NCI-H1417 (cell line): ENCODE data around the gene BRCA1.
A peak's percentile ranks its signal among the peaks of the same experiment; 100 is the strongest.
"Not testable (repeated sequence)": the region's sequence is repeated elsewhere in the genome, so short reads cannot be mapped to it uniquely, and the experiment has no call there.

Source experiments
- DNase-seq, 3 experiments: peaks; one replicate each; lab custom pipeline; 2025; lab: John Stamatoyannopoulos, UW

The BRCA1 gene

DNA sequence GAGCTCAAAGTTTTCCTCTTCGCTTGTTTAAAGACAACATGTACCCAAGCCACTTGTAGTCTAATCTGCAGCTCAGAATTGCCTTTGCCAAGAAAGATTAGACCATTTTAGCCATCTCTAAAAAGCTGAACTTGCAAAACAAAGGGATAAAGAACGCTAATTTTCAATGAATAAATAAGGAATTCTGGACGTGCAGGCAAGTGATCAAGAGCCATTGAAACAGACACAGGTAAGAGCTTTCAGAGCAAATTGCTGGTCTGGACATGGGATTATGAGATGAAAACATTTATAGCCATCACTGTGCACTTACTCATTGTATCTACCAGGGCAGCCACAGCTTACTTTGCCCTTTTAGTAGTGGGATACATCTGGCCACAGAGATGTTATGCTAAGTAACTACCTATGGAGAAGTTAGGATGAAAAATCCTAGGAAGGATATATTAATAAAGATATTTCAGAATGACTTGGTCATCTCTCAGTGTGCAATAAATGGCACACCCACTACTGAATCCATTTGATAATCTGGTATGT, 55.7 kb downstream of the BRCA1 start:
- no peak for DNase-seq

DNA sequence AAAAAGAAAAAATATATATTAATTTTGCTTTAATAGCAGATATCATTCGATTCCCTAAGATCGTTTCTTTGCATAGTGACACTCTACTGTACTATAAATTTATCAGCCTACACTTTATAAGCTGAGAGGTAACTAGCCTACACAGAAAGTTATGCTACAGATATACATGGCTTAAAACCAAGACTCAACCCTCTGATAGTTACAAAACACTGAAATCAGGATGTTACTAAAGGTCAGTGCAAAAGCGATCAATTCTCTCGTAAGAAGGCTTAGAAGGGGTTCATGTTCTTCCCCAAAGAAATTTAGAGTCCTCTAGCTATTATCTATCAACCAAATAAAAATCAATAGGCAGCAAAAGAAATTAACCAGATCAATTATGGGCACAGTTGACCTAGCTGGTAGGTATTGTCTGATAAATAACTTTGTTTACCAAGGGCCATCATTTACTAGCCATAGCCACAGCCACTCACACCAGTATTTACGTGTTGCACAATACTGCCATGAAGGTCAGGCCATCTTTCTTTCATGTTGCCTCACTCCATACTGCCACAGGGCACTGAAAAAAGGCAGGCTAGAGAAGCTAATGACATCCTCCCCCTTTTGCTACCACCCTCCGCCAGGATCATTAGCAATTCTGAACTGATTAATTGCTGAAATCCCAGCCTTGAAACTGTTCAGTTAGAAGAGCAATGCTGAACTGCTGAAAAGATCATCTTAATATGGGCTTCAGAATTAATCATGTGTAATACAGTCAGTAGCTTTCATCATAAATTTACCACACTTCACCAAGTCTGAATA, 56.4 kb downstream of the BRCA1 start:
- DNase-seq, result no peak

DNA sequence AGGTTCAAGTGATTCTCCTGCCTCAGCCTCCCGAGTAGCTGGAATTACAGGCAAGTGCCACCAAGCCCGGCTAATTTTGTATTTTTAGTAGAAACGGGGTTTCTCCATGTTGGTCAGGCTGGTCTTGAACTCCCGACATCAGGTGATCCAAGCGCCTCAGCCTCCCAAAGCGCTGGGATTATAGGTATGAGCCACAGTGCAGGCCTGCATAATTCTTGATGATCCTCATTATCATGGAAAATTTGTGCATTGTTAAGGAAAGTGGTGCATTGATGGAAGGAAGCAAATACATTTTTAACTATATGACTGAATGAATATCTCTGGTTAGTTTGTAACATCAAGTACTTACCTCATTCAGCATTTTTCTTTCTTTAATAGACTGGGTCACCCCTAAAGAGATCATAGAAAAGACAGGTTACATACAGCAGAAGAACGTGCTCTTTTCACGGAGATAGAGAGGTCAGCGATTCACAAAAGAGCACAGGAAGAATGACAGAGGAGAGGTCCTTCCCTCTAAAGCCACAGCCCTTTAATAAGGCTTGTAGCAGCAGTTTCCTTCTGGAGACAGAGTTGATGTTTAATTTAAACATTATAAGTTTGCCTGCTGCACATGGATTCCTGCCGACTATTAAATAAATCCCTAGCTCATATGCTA, 62.1 kb downstream of the BRCA1 start:
- no peak for DNase-seq

DNA sequence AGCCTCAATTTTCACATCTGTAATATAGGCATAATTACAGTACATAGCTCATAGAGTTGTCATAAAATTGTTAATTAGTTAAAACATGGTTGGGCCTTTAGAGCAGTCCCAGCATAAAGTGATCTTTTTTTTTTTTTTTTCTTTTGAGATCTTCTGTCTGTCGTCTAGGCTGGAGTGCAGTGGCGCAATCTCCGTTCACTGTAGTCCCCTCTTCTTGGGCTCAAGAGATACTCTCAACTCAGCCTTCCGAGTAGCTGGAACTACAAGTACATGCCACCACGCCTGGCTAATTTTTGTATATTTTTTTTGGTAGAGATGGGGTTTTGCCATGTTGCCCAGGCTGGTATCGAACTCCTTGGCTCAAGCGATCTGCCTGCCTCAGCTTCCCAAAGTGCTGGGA, 69.1 kb downstream of the BRCA1 start:
- DNase-seq, result no peak

DNA sequence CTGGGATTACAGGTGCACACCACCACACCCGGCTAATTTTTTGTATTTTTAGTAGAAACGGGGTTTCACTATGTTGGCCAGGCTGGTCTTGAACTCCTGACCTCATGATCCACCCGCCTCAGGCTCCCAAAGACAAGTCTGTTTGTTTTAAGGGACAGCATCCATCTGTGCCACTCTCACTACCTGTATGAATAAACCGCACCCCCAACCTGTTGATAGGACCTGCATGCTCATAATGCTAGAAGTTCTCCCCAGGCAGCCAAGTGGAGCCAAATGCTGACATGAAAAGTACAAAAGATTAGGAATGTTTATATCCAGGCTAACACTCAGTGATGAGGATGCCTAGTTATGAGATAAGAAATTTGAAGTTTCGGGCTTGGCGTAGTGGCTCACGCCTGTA, 72.2 kb downstream of the BRCA1 start:
- DNase-seq, result not testable (repeated sequence)

DNA sequence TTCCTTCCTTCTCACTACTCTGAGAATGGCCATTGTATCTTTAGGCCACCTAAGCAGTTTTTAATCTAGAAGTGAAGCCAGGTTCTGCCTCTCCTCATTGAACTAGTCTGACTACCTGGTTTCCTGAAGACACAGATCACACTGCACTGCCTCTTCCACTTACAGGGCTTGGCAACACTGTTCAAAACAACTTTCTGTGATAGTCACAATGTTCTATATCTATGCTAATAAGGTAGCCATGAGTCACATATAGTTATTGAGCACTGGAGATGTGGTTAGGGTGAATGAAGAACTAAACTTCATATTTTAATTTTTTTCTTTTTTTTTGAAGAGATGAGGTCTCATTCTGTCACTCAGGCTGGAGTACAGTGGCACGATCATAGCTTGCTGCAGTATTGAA, 73.2 kb downstream of the BRCA1 start:
- no peak for DNase-seq

DNA sequence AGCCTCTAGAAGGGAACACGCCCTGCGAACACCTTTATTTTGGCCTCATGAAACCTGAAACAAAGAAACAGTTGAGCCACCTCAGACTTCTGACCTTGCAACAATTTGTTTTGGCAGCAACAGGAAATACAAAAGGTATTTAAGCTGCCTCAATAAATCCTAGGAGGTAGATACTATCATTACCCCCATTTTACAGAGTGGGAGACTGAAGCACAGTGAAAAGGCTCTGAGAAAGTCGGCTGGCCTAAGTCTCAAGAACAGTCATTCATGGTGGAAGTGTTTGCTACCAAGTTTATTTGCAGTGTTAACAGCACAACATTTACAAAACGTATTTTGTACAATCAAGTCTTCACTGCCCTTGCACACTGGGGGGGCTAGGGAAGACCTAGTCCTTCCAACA, 81.1 kb downstream of the BRCA1 start:
- DNase-seq, result no peak

DNA sequence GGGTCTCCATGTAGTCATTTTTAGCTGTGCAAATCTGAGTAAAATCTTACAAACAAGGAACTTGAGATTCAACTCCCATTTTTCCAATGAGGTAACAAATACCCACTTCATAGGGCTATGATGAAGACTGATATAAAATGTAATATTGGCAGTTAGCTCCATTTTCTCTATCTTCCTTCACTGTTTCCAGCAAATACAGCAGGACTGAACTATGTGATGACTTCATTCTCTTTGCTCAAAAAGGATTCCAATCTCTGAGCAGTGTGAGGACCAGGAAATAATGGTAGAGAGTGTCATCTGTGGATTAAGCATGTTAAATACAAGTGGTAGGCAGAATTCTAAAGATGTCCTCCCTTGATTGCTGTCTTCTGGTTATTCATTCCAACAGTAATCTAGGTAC, 81.9 kb downstream of the BRCA1 start:
- DNase-seq, result no peak

DNA sequence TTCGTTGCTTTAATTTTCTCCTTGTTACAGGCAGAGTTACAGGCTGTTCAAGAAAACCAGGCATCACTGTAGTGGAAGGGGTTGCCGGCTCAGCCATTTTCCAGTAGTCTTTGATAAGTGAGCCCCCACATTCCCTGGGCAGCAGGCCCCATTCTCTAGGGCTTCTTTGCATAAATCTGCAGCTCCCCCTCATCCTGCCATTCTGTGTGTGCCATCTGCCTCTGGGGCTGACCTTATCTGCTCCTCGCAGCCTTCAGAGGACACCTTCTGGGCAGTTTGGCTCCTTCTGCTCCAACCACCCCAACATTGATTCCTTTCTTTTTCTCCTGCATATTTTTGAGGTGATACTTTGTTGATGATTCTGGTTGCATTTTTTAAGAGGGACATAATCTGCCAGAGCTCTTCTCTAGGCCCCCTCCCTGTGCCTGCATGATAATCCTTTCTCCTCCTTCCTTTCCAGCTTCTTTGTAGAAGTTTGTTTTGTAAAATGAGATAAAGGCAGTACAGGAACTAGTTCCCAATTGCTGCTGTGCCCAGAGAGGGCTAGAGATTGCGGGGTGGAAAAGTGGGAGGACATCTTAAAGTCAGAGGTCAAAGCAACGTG, 83.0 kb downstream of the BRCA1 start:
- no peak for DNase-seq

DNA sequence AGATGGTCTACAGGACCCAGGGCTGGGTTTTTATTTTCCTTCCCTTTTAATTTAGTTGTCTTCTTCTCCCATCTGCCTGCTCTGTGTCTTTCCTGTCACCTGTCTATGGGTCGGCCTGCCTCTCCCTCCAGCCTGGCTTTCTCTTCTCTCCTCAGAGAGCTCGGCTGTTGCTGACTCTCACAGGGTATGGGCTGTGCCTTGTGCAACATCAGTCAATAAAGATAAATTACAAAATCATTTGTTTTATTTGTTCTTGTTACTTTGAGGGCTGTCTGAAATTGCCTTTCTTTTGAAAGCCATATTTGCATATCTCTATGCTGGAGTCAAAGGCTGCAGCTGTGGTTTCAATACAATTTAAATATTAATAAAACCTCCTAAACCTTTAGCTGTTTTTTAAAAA, 84.5 kb downstream of the BRCA1 start:
- DNase-seq, result no peak

DNA sequence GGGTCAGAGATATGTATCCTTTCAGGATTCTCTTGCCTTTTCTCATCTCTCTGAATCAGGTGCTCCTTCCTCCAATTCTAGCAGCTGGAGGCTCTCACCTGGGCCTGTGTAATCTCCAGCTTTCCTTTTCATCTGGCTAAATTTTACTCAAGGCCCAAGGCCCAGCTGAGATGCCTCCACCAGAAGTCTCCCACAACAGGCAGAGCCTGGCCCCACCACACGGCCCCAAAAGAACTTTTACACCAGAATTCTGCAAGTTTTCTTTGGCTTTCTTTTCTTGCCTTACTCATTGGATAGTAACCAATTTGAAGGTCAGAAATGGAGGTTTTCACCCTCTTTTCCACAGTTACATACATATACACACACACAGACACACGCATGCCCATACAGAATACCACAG, 85.5 kb downstream of the BRCA1 start:
- DNase-seq, result no peak

DNA sequence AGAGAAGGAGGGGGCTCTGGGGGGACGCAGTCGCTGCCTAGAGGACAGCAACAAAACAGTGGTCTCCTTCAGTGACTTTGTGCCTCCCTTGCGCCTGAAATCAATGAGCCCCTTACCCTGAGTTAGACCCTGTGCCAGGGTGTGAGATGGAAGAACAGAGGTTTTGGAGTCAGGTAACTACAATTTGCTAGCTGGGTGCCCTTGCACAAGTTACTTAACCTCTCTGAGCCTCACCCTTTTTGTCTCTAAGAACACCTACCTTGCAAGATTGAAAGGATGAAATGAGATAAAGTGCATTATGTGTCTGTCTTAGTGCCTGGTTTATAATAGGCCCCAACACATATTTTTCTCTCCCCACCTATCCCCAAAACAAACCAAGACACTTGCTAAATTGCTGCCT, 90.3 kb downstream of the BRCA1 start:
- no peak for DNase-seq

DNA sequence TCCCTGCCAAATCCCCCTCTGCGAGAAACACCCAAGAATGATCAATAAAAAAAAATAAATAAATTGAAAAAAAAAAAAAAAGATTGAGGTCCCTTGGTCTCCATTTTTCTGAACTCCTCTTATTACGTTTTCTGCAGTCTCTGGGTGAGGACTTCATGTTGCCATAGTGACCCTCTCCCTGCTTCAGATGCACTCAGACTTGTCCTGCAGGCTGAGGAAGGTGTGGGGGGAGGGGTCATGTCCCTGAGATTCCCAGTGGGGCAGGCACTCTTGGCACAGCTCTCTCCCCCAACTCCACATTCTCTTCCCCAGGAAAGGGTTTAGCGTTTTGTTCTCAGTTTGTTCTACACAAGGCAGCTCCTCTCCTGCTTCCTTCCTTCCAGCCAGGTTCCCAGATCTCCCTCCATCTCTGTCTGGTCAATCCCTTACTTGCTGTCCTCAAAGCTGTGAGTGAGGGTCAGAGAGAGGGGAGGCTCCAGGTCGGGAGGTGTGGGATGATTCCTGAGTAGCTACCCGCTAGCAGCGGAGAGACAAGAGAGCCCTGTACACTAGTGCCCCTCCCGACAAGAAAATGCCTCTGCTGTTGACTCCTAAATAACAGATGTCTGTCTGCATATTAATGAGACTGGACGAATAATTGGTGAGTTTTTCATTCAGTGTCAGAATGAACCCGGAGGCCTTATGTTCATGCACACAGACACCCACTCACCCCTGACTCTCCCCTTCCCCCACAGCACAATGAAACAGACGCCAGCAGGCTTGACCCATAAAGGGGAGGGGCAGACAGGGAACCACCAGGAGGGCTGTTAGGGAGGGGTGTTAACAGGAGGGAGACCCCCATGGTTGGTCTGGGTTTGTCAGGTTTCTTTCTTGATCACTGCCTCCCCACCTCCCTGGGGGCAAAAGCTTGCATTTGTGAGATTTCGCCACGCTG, 90.9 kb downstream of the BRCA1 start:
- peak; percentile 50 to 77 (median 50) for DNase-seq

DNA sequence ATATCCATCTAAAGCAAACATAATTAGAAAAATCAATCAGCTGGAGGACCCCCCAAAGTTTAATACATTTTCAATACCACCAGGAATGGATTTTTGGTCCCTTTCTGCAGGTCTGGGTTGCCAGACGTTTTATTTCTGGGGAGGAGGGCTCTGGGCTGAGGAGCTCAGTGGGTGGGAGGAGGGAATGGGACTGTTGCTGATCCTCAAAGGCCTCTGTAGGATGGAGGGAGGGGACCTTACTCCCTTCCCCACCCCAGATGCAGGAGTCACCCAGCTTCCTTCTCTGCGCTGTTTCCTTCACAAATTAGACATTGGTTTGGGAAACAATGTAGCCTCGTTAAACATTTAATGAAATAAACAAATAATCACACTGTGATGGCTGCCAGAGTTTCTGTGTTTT, 93.5 kb downstream of the BRCA1 start:
- no peak for DNase-seq

DNA sequence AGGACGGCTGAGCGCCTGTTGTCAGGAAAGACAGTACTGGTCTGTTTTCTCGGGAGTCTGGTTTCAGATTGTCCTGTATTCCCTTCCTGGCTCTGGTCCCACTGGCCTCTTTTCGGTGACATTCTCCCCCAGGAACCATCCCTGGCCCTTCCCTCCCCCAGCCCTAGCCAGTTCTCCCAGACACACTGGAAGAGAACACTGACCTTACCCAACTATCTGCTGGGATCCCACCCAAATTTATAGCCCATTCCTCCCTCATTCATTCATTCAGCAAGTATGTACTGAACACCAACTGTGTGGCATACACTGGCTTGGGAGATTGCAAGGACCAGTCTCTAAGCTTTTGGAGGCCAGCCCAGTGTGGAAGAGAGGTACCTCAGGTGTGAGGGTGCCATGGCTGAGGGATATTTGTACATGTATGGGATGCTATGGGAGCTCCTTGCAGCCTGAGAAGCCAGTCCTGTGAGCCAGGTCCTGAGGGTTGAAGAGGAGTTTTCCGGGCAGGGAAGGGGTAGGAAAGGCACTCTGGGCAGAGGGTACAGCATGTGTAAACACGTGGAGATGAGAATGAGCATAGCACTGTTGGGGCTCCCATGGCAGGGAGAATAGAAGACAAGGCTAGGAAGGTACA, 94.9 kb downstream of the BRCA1 start:
- DNase-seq, result no peak

DNA sequence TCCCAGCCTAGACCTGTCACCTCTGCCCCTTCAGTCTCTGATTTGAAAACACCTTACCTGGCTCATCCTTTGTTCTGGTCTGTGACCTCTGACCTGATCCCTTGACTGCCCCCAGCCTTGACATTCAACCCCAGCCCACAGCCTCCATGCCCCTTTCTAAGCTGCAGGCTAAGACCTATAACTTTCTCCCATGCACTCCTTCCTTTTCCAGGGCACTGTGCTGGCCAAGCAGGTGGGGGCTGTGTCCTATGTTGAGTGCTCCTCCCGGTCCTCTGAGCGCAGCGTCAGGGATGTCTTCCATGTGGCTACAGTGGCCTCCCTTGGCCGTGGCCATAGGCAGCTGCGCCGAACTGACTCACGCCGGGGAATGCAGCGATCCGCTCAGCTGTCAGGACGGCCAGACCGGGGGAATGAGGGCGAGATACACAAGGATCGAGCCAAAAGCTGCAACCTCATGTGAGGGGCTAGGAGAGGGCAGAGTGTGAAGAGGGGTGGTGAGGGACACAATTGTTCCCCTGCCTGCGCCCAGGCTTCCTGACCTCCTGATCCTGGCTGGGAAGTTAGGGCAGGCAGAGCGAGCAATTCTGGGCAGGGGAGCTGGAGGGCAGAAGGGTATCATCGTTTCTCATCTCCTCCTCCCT, 96.8 kb downstream of the BRCA1 start:
- no peak for DNase-seq

DNA sequence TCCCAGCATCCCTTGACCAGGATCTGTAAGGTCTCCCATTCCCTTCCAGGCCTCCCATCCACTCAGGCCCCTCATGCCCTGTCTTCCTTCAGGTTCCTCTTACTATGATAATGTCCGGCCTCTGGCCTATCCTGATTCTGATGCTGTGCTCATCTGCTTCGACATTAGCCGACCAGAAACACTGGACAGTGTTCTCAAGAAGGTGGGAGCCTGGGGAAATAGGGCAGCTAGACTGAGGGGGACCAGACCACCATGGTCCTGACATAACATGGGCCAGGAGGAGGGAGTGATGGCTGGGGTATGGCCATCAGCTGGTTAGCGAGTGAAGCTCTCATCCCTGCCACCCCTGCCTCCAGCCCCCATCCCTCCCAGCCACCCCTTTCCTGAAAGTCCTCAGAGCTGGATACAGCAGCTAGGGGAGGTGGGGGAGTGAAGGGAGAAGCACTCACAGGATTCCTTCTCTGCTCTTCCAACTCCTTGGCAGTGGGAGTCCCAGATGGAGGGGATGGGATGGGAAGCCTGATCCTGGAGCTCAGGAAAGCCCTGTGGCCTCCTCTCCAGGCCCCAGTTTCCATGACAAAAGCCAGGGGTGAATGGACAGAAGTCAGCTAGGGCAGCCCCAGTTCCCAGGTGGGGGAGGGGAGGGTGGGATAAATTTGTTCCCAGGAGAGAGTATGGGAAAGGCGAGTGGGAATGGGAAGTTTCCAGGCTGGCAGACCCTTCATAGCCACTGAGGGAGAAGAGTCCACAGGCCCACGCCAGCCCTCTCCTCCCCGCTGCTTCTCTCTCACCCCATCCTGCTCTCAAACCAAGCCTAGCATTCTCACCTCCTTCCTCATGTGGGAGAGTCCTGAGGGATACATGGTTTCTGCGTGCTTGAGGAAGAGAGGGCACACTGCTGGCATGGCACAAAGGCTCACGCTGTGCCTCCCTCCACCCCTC, 97.8 kb downstream of the BRCA1 start:
- no peak for DNase-seq

DNA sequence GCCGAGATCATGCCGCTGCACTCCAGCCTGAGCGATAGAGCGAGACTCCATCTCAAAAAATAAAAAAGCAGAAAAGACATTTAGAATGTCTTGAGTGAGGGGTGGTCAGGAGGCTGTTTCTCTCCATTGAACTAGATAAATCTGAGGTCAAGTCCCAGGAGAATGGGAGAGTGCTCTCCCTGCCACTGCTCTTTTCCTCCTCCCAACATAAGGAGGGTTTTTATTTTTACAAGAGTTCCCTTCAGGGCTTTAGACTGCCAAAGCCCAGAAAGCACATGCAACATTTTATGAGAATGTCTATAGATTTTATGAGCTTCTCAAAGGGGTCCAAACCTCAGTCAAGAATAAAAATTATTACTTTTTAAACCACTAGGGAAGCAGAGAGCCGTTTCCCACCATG, 98.6 kb downstream of the BRCA1 start:
- no peak for DNase-seq

DNA sequence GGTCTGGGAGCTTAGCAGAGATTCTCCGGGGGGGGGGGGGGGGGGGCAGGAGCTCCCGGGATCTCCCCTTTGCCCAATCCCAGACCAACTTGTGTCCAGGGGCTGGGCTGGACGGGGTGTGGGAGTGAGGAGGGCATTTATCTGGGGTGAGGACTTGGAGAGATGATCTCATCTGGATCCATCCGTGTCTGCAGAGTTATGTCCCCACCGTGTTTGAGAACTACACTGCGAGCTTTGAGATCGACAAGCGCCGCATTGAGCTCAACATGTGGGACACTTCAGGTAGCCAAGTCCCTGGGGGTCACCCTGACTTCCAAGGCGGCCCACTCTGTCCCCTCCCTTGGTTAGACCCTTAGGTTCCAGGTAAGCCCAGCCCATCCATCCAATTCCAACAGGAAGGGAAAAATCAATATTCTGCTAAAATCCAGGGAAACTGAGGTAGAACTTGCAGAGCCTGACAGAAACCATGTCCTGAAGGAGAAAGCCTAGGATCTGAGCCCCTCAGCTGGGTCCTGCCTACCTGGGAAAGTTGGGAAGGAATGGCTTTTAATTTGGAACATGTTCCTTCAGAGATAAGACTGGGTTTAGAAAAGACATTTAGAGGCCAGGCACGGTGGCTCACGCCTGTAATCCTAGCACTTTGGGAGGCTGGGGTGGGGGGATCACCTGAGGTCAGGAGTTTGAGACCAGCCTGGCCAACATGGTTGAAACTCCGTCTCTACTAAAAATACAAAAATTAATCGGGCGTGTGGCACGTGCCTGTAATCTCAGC, 99.2 kb downstream of the BRCA1 start:
- DNase-seq, result no peak
